CD4-positive, alpha-beta T cell treated with Interleukin-17A for 4 hours (primary cell): ENCODE measurements around the gene PADI2.

Experiments
- DNase-seq: peaks from one replicate; pipeline ENCODE4 v3.0.0-alpha.2; 2020; ENCODE audit warnings: mixed read lengths

The PADI2 gene

GRCh38 chr1:17119076-17119772 lies at the start of gene PADI2:
Gene PADI2 (minus strand): TSS chr1:17119451. CDS start chr1:17119371, 80 bp downstream.
- peak; percentile 69 for DNase-seq

- DNase-seq: no peak
These were observed 49.0 kb upstream of the PADI2 start for GRCh38 chr1:17168091-17168876.

- DNase-seq: no peak
These were observed 48.5 kb upstream of the PADI2 start for GRCh38 chr1:17167786-17168090.

- no peak for DNase-seq
These were observed 48.0 kb upstream of the PADI2 start for GRCh38 chr1:17167041-17167785.

- DNase-seq: no peak
These were observed 46.6 kb upstream of the PADI2 start for GRCh38 chr1:17165823-17166222.

- DNase-seq: no peak
These were observed 44.8 kb upstream of the PADI2 start for GRCh38 chr1:17163789-17164666.

GRCh38 chr1:17163371-17163770 lies 44.1 kb upstream of the PADI2 start:
- DNase-seq: no peak

- no peak for DNase-seq
These were observed 43.7 kb upstream of the PADI2 start for GRCh38 chr1:17162941-17163340.

- DNase-seq: no peak
These were observed 42.9 kb upstream of the PADI2 start for GRCh38 chr1:17161926-17162800.

- no peak for DNase-seq
These were observed 42.0 kb upstream of the PADI2 start for GRCh38 chr1:17161137-17161740.

GRCh38 chr1:17158961-17159360 lies 39.7 kb upstream of the PADI2 start:
- DNase-seq: no peak

GRCh38 chr1:17156108-17156507 lies 36.9 kb upstream of the PADI2 start:
- DNase-seq: no peak

GRCh38 chr1:17155257-17155920 lies 36.1 kb upstream of the PADI2 start:
- DNase-seq: no peak

GRCh38 chr1:17149771-17150170 lies 30.5 kb upstream of the PADI2 start:
- no peak for DNase-seq

GRCh38 chr1:17148950-17149608 lies 29.8 kb upstream of the PADI2 start:
- no peak for DNase-seq

GRCh38 chr1:17145648-17146047 lies 26.4 kb upstream of the PADI2 start:
- no peak for DNase-seq

- no peak for DNase-seq
These were observed 24.5 kb upstream of the PADI2 start for GRCh38 chr1:17143760-17144159.

- DNase-seq: no peak
These were observed 22.4 kb upstream of the PADI2 start for GRCh38 chr1:17141441-17142197.

- no peak for DNase-seq
These were observed 21.0 kb upstream of the PADI2 start for GRCh38 chr1:17140279-17140678.
